ENCODE results near the gene GDPD4. TPM values are rescaled to one million over a fixed set of nuclear protein-coding genes. Genes with fewer than 3 reads are reported as not detected.

Gene GDPD4
- total RNA-seq, 2 experiments from 2014 or later = not detected

DNA sequence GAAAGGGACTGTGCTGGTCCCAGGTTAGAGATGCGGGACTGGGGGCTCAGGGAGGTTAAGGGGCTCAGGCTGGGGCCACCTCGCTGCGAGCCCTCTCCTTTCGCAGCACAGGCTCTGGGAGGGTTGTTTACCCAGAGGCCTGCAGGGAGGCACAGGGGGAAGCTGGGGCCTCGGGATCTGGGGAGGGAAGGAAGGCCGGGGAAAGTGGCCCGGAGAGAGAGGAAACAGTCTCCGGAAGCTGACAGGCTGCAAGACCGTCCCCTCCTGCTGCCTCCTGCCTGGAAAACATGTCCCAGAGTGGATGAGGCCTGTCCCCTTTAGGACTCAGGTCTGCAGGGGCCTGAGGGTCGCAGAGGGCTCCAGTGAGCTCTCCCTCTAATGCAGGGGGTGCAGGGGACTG lies 128.0 kb downstream of the GDPD4 start:
- H3K9me3 Mint-ChIP-seq = no peaks in the 10 kb centered on the region
- ATAC-seq = no peak
- TF ChIP-seq, protein P1, sequence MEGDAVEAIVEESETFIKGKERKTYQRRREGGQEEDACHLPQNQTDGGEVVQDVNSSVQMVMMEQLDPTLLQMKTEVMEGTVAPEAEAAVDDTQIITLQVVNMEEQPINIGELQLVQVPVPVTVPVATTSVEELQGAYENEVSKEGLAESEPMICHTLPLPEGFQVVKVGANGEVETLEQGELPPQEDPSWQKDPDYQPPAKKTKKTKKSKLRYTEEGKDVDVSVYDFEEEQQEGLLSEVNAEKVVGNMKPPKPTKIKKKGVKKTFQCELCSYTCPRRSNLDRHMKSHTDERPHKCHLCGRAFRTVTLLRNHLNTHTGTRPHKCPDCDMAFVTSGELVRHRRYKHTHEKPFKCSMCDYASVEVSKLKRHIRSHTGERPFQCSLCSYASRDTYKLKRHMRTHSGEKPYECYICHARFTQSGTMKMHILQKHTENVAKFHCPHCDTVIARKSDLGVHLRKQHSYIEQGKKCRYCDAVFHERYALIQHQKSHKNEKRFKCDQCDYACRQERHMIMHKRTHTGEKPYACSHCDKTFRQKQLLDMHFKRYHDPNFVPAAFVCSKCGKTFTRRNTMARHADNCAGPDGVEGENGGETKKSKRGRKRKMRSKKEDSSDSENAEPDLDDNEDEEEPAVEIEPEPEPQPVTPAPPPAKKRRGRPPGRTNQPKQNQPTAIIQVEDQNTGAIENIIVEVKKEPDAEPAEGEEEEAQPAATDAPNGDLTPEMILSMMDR (IDR thresholded peaks at IDR 0.05) = no peak
- no peaks in the 10 kb centered on the region for H3K4me1 Mint-ChIP-seq (ENCODE audit: low read depth)
- ChIA-PET CTCF (interaction anchor here (0.8 to 1.5 kb wide), 3 partner anchors 14 to 53 kb away, joined by 3 to 5 read pairs (median 4); no protein-coding TSS in a partner anchor), POLR2A (no interaction called here)
- H3K27me3 Mint-ChIP-seq = no peaks in the 10 kb centered on the region
- DNase-seq = no peak
- H3K27ac Mint-ChIP-seq = no peak overlapping the region
- intact Hi-C loops (cut with micrococcal nuclease) = no loop called here
- H3K4me3 Mint-ChIP-seq = no peak overlapping the region
- H3K36me3 Mint-ChIP-seq (ENCODE audit: low read depth) = no peaks in the 10 kb centered on the region

DNA sequence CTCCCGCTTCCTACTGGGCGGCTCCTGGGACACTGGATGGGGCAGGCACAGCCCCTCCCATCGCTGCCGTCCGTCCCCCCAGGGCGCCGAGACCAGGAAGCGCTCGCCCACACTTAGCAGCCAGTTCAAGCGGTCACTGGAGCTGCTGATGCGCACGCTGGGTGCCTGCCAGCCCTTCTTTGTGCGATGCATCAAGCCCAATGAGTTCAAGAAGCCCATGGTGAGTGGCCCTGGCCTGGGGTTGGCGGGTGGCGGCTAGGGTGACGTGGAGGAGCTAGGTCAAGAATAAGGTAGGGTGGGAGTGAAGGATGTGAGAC lies 128.9 kb downstream of the GDPD4 start:
- ChIA-PET POLR2A (no interaction called here), CTCF (interaction anchor here (1.1 kb wide), 1 partner anchor 46 kb away, joined by 4 read pairs; no protein-coding TSS in a partner anchor)
- ATAC-seq (no peak), DNase-seq (no peak)
- H3K27me3 Mint-ChIP-seq = no peaks in the 10 kb centered on the region
- intact Hi-C loops (cut with micrococcal nuclease) = no loop called here
- H3K27ac Mint-ChIP-seq = no peak overlapping the region
- H3K4me1 Mint-ChIP-seq (ENCODE audit: low read depth) = no peaks in the 10 kb centered on the region
- no peak overlapping the region for H3K4me3 Mint-ChIP-seq
- TF ChIP-seq, protein P1 (IDR thresholded peaks at IDR 0.05) = no peak
- H3K36me3 Mint-ChIP-seq (ENCODE audit: low read depth) = no peaks in the 10 kb centered on the region
- H3K9me3 Mint-ChIP-seq = no peaks in the 10 kb centered on the region

DNA sequence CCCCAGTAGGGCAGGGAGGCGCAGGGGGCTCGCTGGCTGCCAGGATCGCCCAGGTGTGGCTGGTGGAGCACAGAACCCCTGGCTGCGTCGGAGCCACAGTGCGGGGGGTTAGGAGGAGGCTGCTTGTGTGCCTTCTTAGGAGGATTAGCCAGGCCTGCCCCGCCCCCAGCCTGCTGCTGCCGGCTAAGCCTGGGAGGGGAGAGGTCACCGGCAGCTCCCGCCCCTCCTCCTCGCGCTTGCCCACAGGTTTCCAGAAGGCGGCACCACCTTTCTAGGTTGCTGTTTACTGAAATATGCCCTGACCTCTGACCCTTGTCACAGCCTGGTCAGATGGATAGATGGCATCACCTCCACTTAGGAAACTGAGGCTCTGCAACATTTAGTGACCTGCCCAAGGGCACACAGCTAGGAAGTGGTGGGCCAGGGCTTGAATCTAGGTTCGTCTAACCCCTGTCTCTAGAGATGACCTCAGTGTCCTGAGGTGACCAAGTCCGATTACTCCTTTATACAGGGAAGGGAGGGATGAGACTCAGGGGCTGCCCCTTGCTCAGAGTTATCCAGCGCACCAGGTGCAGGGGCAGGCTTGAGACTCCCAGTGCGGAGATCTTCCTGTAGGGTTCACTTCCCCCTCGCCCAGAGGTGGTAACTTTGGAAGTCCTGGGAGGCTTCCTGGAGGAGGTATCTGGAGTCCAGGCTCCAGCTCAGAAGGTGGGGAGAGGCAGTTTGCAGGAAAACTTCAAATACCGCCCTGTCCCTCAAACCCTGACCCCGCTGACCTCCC lies 129.4 kb downstream of the GDPD4 start:
- Mint-ChIP-seq H3K4me1 (ENCODE audit: low read depth) (no peaks in the 10 kb centered on the region), H3K9me3 (no peaks in the 10 kb centered on the region), H3K36me3 (ENCODE audit: low read depth) (no peaks in the 10 kb centered on the region), H3K27ac (no peak overlapping the region), H3K27me3 (no peaks in the 10 kb centered on the region), H3K4me3 (no peak overlapping the region)
- intact Hi-C loops (cut with micrococcal nuclease) = no loop called here
- TF ChIP-seq, protein P1 (IDR thresholded peaks at IDR 0.05) = no peak
- ChIA-PET CTCF (no interaction called here), POLR2A (no interaction called here)
- DNase-seq (no peak), ATAC-seq (no peak)

DNA sequence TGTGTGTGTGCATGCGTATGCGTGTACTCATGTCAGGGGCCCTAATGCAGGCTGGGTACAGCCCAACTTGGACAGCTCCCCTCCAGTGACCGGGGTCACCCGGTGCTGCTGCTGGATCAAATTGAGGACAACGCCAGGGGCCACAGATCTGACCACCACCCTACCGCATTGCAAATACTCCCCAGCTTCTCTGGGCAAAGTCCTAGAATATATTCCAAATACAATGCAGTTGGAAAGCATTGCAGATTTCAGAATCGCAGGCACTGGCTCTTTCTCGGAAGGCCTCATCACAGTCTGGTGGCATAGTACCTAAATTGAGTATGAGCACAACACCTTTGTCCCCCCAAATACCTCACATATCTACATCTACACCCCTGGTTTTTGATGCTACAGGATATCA lies 130.2 kb downstream of the GDPD4 start:
- no peaks in the 10 kb centered on the region for H3K9me3 Mint-ChIP-seq
- DNase-seq = no peak
- intact Hi-C loops (cut with micrococcal nuclease) = no loop called here
- no peaks in the 10 kb centered on the region for H3K4me1 Mint-ChIP-seq (ENCODE audit: low read depth)
- no peaks in the 10 kb centered on the region for H3K36me3 Mint-ChIP-seq (ENCODE audit: low read depth)
- H3K27ac Mint-ChIP-seq = no peak overlapping the region
- POLR2A ChIA-PET = no interaction called here
- ATAC-seq = no peak
- CTCF ChIA-PET = no interaction called here
- TF ChIP-seq, protein P1 (IDR thresholded peaks at IDR 0.05) = no peak
- H3K4me3 Mint-ChIP-seq = no peak overlapping the region
- H3K27me3 Mint-ChIP-seq = no peaks in the 10 kb centered on the region

DNA sequence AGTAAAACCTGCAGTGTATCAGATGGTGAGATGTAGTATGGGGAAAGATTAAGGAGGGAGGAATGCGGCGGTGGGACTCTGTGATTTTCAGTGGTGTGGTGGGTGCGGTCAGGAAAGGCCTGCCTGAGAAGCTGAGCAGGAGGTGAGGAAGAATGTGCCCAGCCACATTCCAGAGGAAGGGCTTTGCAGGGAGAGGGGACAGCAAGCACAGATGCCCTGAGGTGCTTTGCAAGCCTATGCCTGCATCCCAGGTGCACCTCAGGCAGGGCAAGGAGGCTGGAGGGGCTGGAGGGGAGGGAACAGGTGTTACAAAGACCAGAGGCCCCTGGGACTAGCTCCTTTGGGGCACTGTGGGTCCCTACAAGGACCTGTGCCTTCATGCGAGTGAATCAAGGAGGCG lies 131.4 kb downstream of the GDPD4 start:
- no peak overlapping the region for H3K4me3 Mint-ChIP-seq
- H3K27me3 Mint-ChIP-seq = no peaks in the 10 kb centered on the region
- ChIA-PET CTCF (interaction anchor here (3.6 kb wide), 1 partner anchor 43 kb away, joined by 12 read pairs; the partner anchor contains the start of gene MYO7A), POLR2A (no interaction called here)
- no peak for DNase-seq
- ATAC-seq = no peak
- intact Hi-C loops (cut with micrococcal nuclease) = no loop called here
- H3K27ac Mint-ChIP-seq = no peak overlapping the region
- H3K9me3 Mint-ChIP-seq = no peaks in the 10 kb centered on the region
- no peaks in the 10 kb centered on the region for H3K36me3 Mint-ChIP-seq (ENCODE audit: low read depth)
- TF ChIP-seq, protein P1 (IDR thresholded peaks at IDR 0.05) = no peak
- H3K4me1 Mint-ChIP-seq (ENCODE audit: low read depth) = no peaks in the 10 kb centered on the region
